ENCODE data around the gene ELOB. TPM values are rescaled to one million over a fixed set of nuclear protein-coding genes. Genes with fewer than 3 reads are reported as not detected.

ELOB gene
- polyA plus RNA-seq, 4 donors: 166 to 718 (median 396) TPM

- no peaks in the 10 kb centered on the region for H3K9me3 ChIP-seq (ENCODE audit: control insufficient read depth in 2 of 2, insufficient read depth in 1 of 2, low read depth in 1 of 2, low read length in 1 of 2)
- peaks cover 0 to 11% (median 0%) of the 10 kb centered on the region in 3 donors for H3K4me1 ChIP-seq (ENCODE audit: control insufficient read depth in 3 of 3, insufficient read depth in 2 of 3, low read depth in 1 of 3, low read length in 2 of 3)
- H3K4me3 ChIP-seq (ENCODE audit: low read depth in 1 of 3, low read length in 3 of 3): no peak overlapping the region
- H3K27ac ChIP-seq (ENCODE audit: low read depth in 1 of 3, low read length in 2 of 3): no peak overlapping the region
- FAIRE-seq: no peak
- 90 to 92% (median 91%) methylated on average over 15 of the region's 15 CpGs for WGBS, 3 donors
- no peaks in the 10 kb centered on the region for H3K36me3 ChIP-seq (ENCODE audit: control insufficient read depth in 3 of 3, insufficient read depth in 2 of 3, low read depth in 1 of 3, low read length in 3 of 3)
- peaks cover 2 to 42% (median 13%) of the 10 kb centered on the region in 3 donors for H3K27me3 ChIP-seq (ENCODE audit: control insufficient read depth in 3 of 3, insufficient read depth in 3 of 3, low read length in 3 of 3)
- no peak for DNase-seq
Observed at GRCh38 chr16:2783581-2784357, 6.7 kb upstream of the ELOB start.

DNA sequence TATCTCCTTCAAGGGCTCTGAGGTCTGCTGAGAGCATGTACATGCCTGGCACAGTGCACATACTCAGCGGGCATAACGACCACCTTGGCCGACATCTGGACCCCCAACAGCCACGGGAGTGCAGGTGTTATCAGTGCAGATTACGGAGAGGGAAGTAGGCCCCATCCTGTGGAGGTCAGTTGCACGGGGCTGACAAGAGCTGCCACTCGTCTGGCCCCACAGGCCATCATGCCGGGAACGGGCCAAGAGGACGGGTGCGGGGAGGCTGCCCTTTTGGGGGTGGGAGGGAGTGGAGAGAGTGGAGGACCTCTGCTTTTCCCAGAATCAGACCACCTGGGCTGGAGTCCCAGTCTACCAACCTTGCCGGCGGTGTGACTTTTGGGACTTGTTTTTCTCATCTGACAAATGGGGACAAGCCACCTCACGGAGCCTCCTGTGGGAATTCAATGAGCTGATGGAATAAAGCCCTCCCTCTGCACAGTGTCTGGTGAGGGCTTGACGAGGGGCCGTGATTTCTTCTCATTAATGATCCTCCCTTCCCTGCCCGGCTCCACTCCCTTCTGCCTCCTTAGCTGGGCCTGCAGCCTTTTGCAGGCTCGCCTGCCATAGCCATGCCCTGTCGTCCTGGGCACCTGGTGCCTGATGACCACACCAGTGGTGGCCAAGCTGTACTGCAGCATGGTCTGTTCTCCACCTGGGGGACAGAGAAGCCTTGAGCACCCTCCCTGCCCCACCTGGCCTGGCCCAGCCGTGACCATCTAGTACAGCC, 5.7 kb upstream of the ELOB start:
- H3K4me3 ChIP-seq (ENCODE audit: low read depth in 1 of 3, low read length in 3 of 3): no peak overlapping the region
- DNase-seq (no peak), FAIRE-seq (no peak)
- no peak overlapping the region for H3K27ac ChIP-seq (ENCODE audit: low read depth in 1 of 3, low read length in 2 of 3)
- 83 to 84% (median 83%) methylated on average over 20 of the region's 20 CpGs for WGBS, 3 donors
- peaks cover 2 to 39% (median 10%) of the 10 kb centered on the region in 3 donors for H3K27me3 ChIP-seq (ENCODE audit: control insufficient read depth in 3 of 3, insufficient read depth in 3 of 3, low read length in 3 of 3)
- no peaks in the 10 kb centered on the region for H3K9me3 ChIP-seq (ENCODE audit: control insufficient read depth in 2 of 2, insufficient read depth in 1 of 2, low read depth in 1 of 2, low read length in 1 of 2)
- no peaks in the 10 kb centered on the region for H3K36me3 ChIP-seq (ENCODE audit: control insufficient read depth in 3 of 3, insufficient read depth in 2 of 3, low read depth in 1 of 3, low read length in 3 of 3)
- peaks cover 0 to 17% (median 3%) of the 10 kb centered on the region in 3 donors for H3K4me1 ChIP-seq (ENCODE audit: control insufficient read depth in 3 of 3, insufficient read depth in 2 of 3, low read depth in 1 of 3, low read length in 2 of 3)

DNA sequence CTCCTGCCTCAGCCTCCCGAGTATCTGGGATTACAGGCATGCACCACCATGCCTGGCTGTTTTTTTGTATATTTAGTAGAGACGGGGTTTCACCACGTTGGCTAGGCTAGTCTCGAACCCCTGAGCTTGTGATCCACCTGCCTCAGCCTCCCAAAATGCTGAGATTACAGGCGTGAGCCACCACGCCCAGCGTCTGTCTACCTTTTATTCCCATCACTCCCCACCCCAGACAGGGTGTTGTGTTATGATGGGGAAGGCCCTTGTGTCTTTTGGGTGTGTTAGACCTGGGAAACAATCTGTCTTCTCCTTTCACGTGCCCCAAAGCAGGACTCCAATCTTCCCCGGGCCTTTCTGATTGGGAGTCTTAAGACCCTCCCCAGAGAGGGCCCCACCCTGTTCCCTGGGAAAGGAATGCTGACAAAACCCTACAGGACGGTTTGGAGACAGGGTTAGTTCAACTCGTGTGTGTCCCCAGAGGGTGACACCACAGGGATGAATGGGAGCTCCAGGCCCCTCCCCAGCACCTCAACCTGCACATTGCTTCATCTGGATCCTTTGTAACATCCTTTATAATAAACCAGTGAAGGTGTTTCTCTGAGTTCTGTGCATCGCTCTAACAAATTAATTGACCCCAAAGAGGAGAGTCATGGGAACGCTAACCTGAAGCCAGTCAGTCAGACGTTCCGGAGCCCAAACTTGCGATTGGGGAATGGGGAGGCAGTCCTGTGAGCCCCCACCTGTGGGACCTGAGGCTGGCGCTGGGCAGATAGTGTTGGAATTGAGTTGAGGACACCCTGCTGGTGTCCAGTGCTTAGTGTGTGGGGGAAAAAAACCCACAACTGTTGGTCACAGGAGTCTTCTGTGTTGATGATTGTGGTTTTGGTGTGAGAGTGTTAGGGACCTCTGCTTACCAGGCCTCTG, 3.2 kb upstream of the ELOB start:
- Histone ChIP-seq H3K27ac (ENCODE audit: low read depth in 1 of 3, low read length in 2 of 3) (no peak overlapping the region), H3K4me3 (ENCODE audit: low read depth in 1 of 3, low read length in 3 of 3) (no peak overlapping the region), H3K36me3 (ENCODE audit: control insufficient read depth in 3 of 3, insufficient read depth in 2 of 3, low read depth in 1 of 3, low read length in 3 of 3) (peaks cover 0 to 6% (median 0%) of the 10 kb centered on the region in 3 donors), H3K27me3 (ENCODE audit: control insufficient read depth in 3 of 3, insufficient read depth in 3 of 3, low read length in 3 of 3) (peaks cover 0 to 21% (median 2%) of the 10 kb centered on the region in 3 donors), H3K9me3 (ENCODE audit: control insufficient read depth in 2 of 2, insufficient read depth in 1 of 2, low read depth in 1 of 2, low read length in 1 of 2) (no peaks in the 10 kb centered on the region), H3K4me1 (ENCODE audit: control insufficient read depth in 3 of 3, insufficient read depth in 2 of 3, low read depth in 1 of 3, low read length in 2 of 3) (peaks cover 0 to 20% (median 3%) of the 10 kb centered on the region in 3 donors)
- DNase-seq: no peak
- 62 to 71% (median 69%) methylated on average over 17 of the region's 17 CpGs for WGBS, 3 donors
- no peak for FAIRE-seq

DNA sequence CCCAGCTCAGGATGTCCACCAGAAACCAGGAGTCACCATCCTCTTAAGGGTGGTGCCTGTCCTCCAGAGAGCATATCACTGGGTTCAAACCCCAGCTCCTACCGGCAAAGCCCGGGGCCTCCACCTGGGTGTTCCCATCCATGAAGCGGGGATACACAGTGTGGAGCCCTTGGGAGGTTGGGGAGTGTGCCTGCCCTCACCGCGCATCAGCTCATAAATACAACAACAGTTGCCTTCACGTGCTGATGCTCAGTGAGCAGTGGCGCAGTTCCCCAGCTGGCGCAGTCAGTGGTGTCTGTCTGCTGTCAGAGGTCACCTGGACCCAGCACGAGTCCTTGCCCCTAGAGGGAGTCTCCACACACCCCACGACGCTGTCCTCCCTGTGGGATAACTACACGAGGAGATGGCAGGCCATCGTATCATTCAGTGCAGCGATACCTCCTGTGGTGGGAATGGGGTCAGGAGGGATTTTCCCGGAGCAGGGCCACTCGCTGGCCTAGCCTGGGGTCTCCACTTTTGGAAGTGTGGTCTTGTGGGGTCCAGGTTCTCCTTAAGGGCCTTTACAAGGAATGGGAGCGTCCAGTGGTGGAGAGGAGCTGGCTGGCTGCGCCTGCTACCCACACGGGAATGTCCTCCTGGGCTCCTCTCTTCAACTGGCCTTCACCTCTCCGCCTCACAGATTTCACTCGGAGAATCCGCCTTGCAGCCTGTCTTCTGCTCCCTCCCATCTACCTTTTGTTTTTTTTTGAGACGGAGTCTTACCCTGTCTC, 2.3 kb upstream of the ELOB start:
- no peak for FAIRE-seq
- Histone ChIP-seq H3K27ac (ENCODE audit: low read depth in 1 of 3, low read length in 2 of 3) (no peak overlapping the region), H3K4me3 (ENCODE audit: low read depth in 1 of 3, low read length in 3 of 3) (no peak overlapping the region), H3K27me3 (ENCODE audit: control insufficient read depth in 3 of 3, insufficient read depth in 3 of 3, low read length in 3 of 3) (peaks cover 0 to 13% (median 0%) of the 10 kb centered on the region in 3 donors), H3K9me3 (ENCODE audit: control insufficient read depth in 2 of 2, insufficient read depth in 1 of 2, low read depth in 1 of 2, low read length in 1 of 2) (no peaks in the 10 kb centered on the region), H3K4me1 (ENCODE audit: control insufficient read depth in 3 of 3, insufficient read depth in 2 of 3, low read depth in 1 of 3, low read length in 2 of 3) (peaks cover 0 to 20% (median 3%) of the 10 kb centered on the region in 3 donors), H3K36me3 (ENCODE audit: control insufficient read depth in 3 of 3, insufficient read depth in 2 of 3, low read depth in 1 of 3, low read length in 3 of 3) (peaks cover 0 to 15% (median 0%) of the 10 kb centered on the region in 3 donors)
- 86 to 93% (median 89%) methylated on average over 23 of the region's 23 CpGs for WGBS, 3 donors
- DNase-seq: no peak

- H3K27ac ChIP-seq (ENCODE audit: low read depth in 1 of 3, low read length in 2 of 3): peak overlapping the region in 2 of 3 donors; percentile 100
- H3K9me3 ChIP-seq (ENCODE audit: control insufficient read depth in 2 of 2, insufficient read depth in 1 of 2, low read depth in 1 of 2, low read length in 1 of 2): no peaks in the 10 kb centered on the region
- H3K36me3 ChIP-seq (ENCODE audit: control insufficient read depth in 3 of 3, insufficient read depth in 2 of 3, low read depth in 1 of 3, low read length in 3 of 3): peaks cover 0 to 22% (median 0%) of the 10 kb centered on the region in 3 donors
- no peak overlapping the region for H3K4me3 ChIP-seq (ENCODE audit: low read depth in 1 of 3, low read length in 3 of 3)
- H3K27me3 ChIP-seq (ENCODE audit: control insufficient read depth in 3 of 3, insufficient read depth in 3 of 3, low read length in 3 of 3): peaks cover 0 to 7% (median 0%) of the 10 kb centered on the region in 3 donors
- WGBS, 3 donors: 95 to 99% (median 96%) methylated on average over 12 of the region's 12 CpGs
- no peak for DNase-seq
- no peak for FAIRE-seq
- H3K4me1 ChIP-seq (ENCODE audit: control insufficient read depth in 3 of 3, insufficient read depth in 2 of 3, low read depth in 1 of 3, low read length in 2 of 3): peaks cover 0 to 20% (median 3%) of the 10 kb centered on the region in 3 donors
Observed at GRCh38 chr16:2778630-2778958, 1.5 kb upstream of the ELOB start.

GRCh38 chr16:2777903-2778629, 986 bp upstream of the ELOB start:
- H3K4me1 ChIP-seq (ENCODE audit: control insufficient read depth in 3 of 3, insufficient read depth in 2 of 3, low read depth in 1 of 3, low read length in 2 of 3): peaks cover 0 to 20% (median 3%) of the 10 kb centered on the region in 3 donors
- H3K4me3 ChIP-seq (ENCODE audit: low read depth in 1 of 3, low read length in 3 of 3): peak overlapping the region; percentile 61 to 99 (median 98)
- no peak for FAIRE-seq
- no peaks in the 10 kb centered on the region for H3K9me3 ChIP-seq (ENCODE audit: control insufficient read depth in 2 of 2, insufficient read depth in 1 of 2, low read depth in 1 of 2, low read length in 1 of 2)
- 7 to 10% (median 8%) methylated on average over 27 of the region's 27 CpGs for WGBS, 3 donors
- H3K27me3 ChIP-seq (ENCODE audit: control insufficient read depth in 3 of 3, insufficient read depth in 3 of 3, low read length in 3 of 3): peaks cover 0 to 7% (median 0%) of the 10 kb centered on the region in 3 donors
- peak in 1 of 2 donors; percentile 40 for DNase-seq
- peaks cover 0 to 27% (median 0%) of the 10 kb centered on the region in 3 donors for H3K36me3 ChIP-seq (ENCODE audit: control insufficient read depth in 3 of 3, insufficient read depth in 2 of 3, low read depth in 1 of 3, low read length in 3 of 3)
- H3K27ac ChIP-seq (ENCODE audit: low read depth in 1 of 3, low read length in 2 of 3): peak overlapping the region; percentile 97 to 100 (median 100)

- Histone ChIP-seq H3K4me3 (ENCODE audit: low read depth in 1 of 3, low read length in 3 of 3) (peak overlapping the region; percentile 61 to 98 (median 74)), H3K9me3 (ENCODE audit: control insufficient read depth in 2 of 2, insufficient read depth in 1 of 2, low read depth in 1 of 2, low read length in 1 of 2) (no peaks in the 10 kb centered on the region), H3K36me3 (ENCODE audit: control insufficient read depth in 3 of 3, insufficient read depth in 2 of 3, low read depth in 1 of 3, low read length in 3 of 3) (peaks cover 0 to 39% (median 0%) of the 10 kb centered on the region in 3 donors), H3K4me1 (ENCODE audit: control insufficient read depth in 3 of 3, insufficient read depth in 2 of 3, low read depth in 1 of 3, low read length in 2 of 3) (peaks cover 0 to 20% (median 3%) of the 10 kb centered on the region in 3 donors), H3K27ac (ENCODE audit: low read depth in 1 of 3, low read length in 2 of 3) (peak overlapping the region; percentile 36 to 77 (median 62)), H3K27me3 (ENCODE audit: control insufficient read depth in 3 of 3, insufficient read depth in 3 of 3, low read length in 3 of 3) (peaks cover 0 to 3% (median 0%) of the 10 kb centered on the region in 3 donors)
- 0 to 1% (median 0%) methylated on average over 60 to 72 of the region's 72 CpGs for WGBS, 3 donors
- FAIRE-seq (no peak), DNase-seq (peak in 1 of 2 donors; percentile 68)
Observed at GRCh38 chr16:2776500-2777139, 460 bp downstream of the ELOB start.

All from small intestine (tissue), 7 donors.